ENCODE measurements around the gene EHD3. TPM values are rescaled to one million over a fixed set of nuclear protein-coding genes. Genes with fewer than 3 reads are reported as not detected.

The EHD3 gene
- total and polyA plus RNA-seq, 2 of the 8 experiments (the other 6 are each of a cell fraction or from before 2014, with no cell fraction given), result 9.3 to 12.0 TPM

DNA sequence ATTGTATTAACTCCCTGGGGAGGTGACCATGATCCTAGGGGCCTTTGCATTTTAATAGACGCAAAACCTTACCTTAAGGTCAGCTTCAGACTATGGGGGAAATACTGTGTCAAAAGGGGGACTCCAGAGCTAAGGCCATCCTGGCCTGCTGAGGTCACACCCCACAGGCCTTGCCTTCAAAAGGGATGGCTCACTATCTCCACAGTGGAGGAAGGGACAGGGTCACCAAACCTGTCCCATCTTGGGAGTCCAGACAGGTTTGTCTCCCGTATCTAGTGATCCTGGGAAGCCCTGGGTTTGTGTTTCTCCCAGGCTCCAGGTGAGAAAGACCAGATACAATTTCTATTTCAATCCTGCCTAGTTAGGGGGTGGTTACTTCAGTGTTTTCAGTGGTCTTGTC is 41.6 kb upstream of the EHD3 start:
- WGBS, 2 experiments (ENCODE audit: extremely low coverage in 1 of 2, insufficient coverage in 1 of 2, insufficient read length in 1 of 2, insufficient replicate concordance in 2 of 2, low coverage in 1 of 2, low lambda C conversion rate in 2 of 2, missing lambda C conversion rate in 1 of 2), result 83% methylated on average over 2 of the region's 2 CpGs; no CpG with 5 or more reads in 1 of the 2 experiments
- Histone ChIP-seq H3K27me3 (replicated peaks in 1 of 4; ENCODE audit: control insufficient read depth in 3 of 4, extremely low read depth in 1 of 4, insufficient read depth in 3 of 4, low read length in 3 of 4) (no peaks in the 10 kb centered on the region; a peak in 1 of 7 replicates), H2BK20ac (ENCODE audit: low read length) (no peak overlapping the region), H4K91ac (replicated peaks; ENCODE audit: insufficient read length, low read length) (no peak overlapping the region), H3K9me3 (ENCODE audit: insufficient read depth in 2 of 2, low read depth in 1 of 2, low read length in 1 of 2) (no peaks in the 10 kb centered on the region), H3K4ac (replicated peaks; ENCODE audit: insufficient read length, low read depth, low read length) (no peak overlapping the region), H3K14ac (ENCODE audit: insufficient read length) (no peak overlapping the region), H2AFZ (ENCODE audit: low read length) (no peak overlapping the region), H3K23me2 (ENCODE audit: low read depth, low read length) (0 out of 2 replicates have a peak, but pooled peaks cover 2% of the 10 kb centered on the region), H2AK5ac (ENCODE audit: low read depth, low read length) (no peak overlapping the region), H3K23ac (ENCODE audit: insufficient read length) (no peak overlapping the region), H3K79me1 (ENCODE audit: low read depth, low read length) (no peaks in the 10 kb centered on the region), H4K8ac (ENCODE audit: extremely low read depth, insufficient read depth, low read length) (no peak overlapping the region), H4K20me1 (replicated peaks in 1 of 2; ENCODE audit: control insufficient read depth in 1 of 2, insufficient read depth in 2 of 2, low read length in 2 of 2) (no peaks in the 10 kb centered on the region), H2BK12ac (ENCODE audit: low read depth, low read length) (no peak overlapping the region), H3K4me2 (ENCODE audit: insufficient read depth in 1 of 2, low read depth in 2 of 2, low read length in 2 of 2) (no peak overlapping the region), H3K27ac (ENCODE audit: low read depth, low read length) (no peak overlapping the region), H2BK5ac (ENCODE audit: low read depth, low read length) (no peak overlapping the region), H3K4me1 (replicated peaks in 1 of 4; ENCODE audit: control insufficient read depth in 3 of 4, insufficient read depth in 4 of 4, low read length in 3 of 4) (no peaks in the 10 kb centered on the region; a peak in 1 of 7 replicates), H4K5ac (ENCODE audit: insufficient read length, low read depth, low read length) (no peak overlapping the region), H3K79me2 (ENCODE audit: control insufficient read depth in 1 of 2, insufficient read depth in 2 of 2, low read length in 2 of 2) (no peaks in the 10 kb centered on the region), H3K9ac (replicated peaks in 1 of 4; ENCODE audit: extremely low read depth in 1 of 4, low read depth in 3 of 4, low read length in 3 of 4) (no peak overlapping the region), H2BK120ac (replicated peaks; ENCODE audit: low read depth, low read length) (no peak overlapping the region), H3K18ac (ENCODE audit: extremely low read depth, low read length) (no peak overlapping the region), H2BK15ac (ENCODE audit: low read length) (no peak overlapping the region), H3K4me3 (ENCODE audit: extremely low read depth in 1 of 4, insufficient read depth in 2 of 4, low read depth in 3 of 4, low read length in 4 of 4) (no peak overlapping the region), H3K36me3 (ENCODE audit: control insufficient read depth in 2 of 4, insufficient read depth in 4 of 4, low read length in 3 of 4) (no peaks in the 10 kb centered on the region), H3K56ac (replicated peaks; ENCODE audit: insufficient read length, low read depth, low read length) (no peak overlapping the region)
- TF ChIP-seq NANOG (IDR thresholded peaks at IDR 0.05; ENCODE audit: insufficient read depth, low read depth, low read length, poor library complexity, severe bottlenecking), result no peak
- POLR2A ChIA-PET (ENCODE audit: partially characterized antibody), result no interaction called here
- DNase-seq (ENCODE audit: low read depth in 1 of 2, low spot score in 2 of 2) (no peak), FAIRE-seq (no peak)
- CTCF ChIA-PET (ENCODE audit: partially characterized antibody), result interaction anchor here (1.0 to 2.8 kb wide), 8 partner anchors 11 to 477 kb away, joined by 3 to 20 read pairs (median 4); no protein-coding TSS in a partner anchor

All from H1 (cell line).